HFF-Myc (cell line): ENCODE results near the gene OR5H14.

Experiments used
- DNase-seq: peaks from one replicate; pipeline ENCODE4 v3.0.0-alpha.2; 2011; ENCODE audit warnings: low read depth; ENCODE audit errors: extremely low read depth
- H3K4me3 ChIP-seq: replicated peaks from 2 replicates; pipeline ENCODE4 v1.5.1; 2011; ENCODE audit warnings: low read depth, mild to moderate bottlenecking, control low read depth, low read length
- CTCF ChIP-seq: IDR thresholded peaks from 2 replicates; pipeline ENCODE4 v1.5.1; 2012; ENCODE audit warnings: mild to moderate bottlenecking, low read depth, low read length, control low read depth; ENCODE audit errors: missing control alignments

OR5H14 gene

GRCh38 chr3:98199020-98199419, 51.7 kb downstream of the OR5H14 start:
- no peak overlapping the region for H3K4me3 ChIP-seq
- no peak for DNase-seq
- TF ChIP-seq CTCF = no peak
